ENCODE results near the gene EMC10.

EMC10 gene

DNA sequence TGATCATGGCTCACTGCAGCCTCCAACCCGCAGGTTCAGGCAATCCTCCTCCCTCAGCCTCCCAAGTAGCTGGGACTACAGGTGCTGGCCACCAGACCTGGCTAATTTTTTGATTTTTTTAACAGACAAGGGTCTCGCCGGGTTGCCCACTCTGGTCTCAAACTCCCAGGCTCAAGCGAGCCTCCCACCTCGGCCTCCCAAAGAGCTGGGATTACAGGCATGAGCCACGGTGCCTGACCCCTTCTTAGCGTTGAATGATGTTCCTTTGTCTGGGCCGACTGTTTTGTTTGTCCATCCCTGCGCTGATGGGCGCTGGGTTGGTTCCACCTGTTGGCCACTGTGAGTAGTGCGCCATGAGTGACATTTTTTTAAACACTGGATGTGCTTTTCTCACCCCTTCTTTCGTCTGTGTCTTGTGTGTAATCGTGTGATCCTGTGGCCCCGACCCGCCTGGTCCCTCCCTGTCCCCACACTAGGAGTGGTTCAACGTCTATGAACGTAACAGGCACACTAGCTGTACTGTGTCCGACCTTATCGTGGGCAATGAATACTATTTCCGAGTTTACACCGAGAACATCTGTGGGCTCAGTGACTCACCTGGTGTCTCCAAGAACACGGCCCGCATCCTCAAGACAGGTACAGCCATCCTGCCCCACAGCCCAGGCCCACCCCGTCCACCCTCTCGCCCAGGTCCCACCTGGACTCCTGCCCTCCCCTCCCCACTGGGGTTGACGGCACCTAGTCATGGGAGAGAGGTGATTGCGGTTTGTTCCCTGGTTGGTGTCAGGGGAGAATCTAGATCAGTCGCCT lies 15.0 kb upstream of the EMC10 start:
- no peak overlapping the region for H3K4me3 ChIP-seq (ENCODE audit: low read depth, low read length)
- peak; percentile 89 for DNase-seq (ENCODE audit: low read depth)
- TF ChIP-seq, protein P1, sequence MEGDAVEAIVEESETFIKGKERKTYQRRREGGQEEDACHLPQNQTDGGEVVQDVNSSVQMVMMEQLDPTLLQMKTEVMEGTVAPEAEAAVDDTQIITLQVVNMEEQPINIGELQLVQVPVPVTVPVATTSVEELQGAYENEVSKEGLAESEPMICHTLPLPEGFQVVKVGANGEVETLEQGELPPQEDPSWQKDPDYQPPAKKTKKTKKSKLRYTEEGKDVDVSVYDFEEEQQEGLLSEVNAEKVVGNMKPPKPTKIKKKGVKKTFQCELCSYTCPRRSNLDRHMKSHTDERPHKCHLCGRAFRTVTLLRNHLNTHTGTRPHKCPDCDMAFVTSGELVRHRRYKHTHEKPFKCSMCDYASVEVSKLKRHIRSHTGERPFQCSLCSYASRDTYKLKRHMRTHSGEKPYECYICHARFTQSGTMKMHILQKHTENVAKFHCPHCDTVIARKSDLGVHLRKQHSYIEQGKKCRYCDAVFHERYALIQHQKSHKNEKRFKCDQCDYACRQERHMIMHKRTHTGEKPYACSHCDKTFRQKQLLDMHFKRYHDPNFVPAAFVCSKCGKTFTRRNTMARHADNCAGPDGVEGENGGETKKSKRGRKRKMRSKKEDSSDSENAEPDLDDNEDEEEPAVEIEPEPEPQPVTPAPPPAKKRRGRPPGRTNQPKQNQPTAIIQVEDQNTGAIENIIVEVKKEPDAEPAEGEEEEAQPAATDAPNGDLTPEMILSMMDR (IDR thresholded peaks at IDR 0.05; ENCODE audit: insufficient read depth, low read depth, low read length, missing control alignments), result peak; percentile 89

DNA sequence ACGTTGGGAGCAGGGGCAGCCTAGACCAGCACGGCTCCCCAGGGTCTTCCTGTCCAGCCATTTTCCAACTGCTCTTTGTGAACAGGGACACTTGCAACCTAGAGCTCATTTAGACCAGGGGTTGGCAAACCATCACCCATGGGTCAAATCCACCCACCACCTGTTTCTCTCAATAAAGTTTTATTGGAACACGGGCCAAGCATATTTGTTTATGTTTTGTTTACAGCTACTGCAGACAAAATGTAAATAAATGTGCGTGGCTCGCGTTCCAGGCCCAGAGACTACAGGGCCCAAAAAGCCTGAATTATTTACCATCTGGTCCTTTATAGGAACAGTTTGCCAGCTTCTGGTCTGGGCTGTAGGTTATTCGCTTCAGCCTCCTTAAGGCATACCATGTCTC lies 13.3 kb upstream of the EMC10 start:
- H3K4me3 ChIP-seq (ENCODE audit: low read depth, low read length), result no peak overlapping the region
- DNase-seq (ENCODE audit: low read depth), result no peak
- TF ChIP-seq, protein P1 (IDR thresholded peaks at IDR 0.05; ENCODE audit: insufficient read depth, low read depth, low read length, missing control alignments), result no peak

DNA sequence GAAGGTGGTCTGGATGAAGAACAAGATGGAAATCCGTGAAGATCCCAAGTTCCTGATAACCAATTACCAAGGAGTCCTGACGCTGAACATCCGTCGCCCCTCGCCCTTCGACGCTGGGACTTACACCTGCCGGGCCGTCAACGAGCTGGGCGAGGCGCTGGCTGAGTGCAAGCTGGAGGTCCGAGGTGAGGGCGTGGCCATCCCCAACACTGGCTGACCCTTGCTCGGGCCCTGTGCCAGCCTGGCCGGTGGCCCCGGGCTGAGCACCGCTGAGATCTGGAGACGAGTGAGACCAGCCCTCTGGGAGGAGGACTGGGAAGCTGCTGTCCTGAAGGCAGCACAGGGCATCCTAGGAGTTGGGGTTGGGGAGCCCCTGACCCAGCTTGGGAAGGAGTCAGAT lies 12.0 kb upstream of the EMC10 start:
- TF ChIP-seq, protein P1 (IDR thresholded peaks at IDR 0.05; ENCODE audit: insufficient read depth, low read depth, low read length, missing control alignments), result no peak
- H3K4me3 ChIP-seq (ENCODE audit: low read depth, low read length), result no peak overlapping the region
- DNase-seq (ENCODE audit: low read depth), result no peak

DNA sequence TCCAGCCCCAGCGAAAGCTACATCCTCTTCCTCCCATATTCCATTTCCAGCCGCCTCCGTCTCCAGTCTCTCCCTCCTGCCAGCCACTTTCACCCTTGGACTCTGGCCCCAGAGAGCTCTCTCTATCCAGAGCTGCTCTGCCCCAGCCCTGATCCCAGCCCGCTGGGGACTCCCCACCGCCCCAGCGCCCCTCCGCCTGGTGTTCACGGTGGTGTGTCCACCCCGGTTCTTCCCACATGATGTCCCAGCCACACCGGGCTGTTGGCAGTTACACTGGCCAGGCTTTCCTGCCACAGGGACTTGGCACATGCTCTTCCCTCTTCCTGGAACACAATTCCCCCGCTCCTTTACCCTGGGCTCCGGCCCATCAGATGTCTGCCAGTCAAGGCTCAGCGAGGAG lies 11.3 kb upstream of the EMC10 start:
- DNase-seq (ENCODE audit: low read depth), result no peak
- H3K4me3 ChIP-seq (ENCODE audit: low read depth, low read length), result no peak overlapping the region

DNA sequence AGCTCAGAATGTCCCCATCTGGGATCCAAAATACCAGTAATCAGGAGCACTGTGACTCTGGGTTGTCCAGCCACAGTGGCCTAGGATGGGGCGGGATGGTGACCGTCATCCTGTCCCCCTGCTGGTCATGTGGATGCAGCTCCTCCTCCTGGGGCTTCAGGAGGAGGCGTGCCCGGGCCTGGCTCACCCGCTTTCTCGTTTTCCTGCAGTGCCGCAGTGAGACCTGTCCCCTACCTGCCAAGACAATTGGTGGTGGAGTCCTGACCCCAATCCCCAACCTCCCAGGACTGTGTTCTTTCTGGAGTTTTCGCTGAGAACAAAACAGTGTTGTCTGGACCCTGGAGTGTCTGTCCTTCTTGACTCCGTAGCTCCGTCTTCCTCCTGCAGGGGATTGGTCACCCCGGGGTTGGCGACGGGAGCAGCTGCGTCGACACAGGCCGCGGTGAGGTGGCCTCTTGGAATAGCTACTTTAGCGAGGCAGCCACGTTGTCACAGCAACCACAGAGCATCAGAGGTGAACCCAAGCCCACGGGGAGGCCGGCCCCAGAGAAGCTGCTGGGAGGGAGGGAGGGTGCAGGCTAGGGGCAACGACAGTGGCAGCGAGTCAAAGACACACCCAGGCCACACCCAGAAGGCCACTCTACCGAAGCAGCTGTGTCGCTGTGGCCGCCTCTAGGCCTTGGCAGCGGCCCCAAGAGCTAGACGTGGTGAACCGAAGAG lies 10.2 kb upstream of the EMC10 start:
- TF ChIP-seq, protein P1 (IDR thresholded peaks at IDR 0.05; ENCODE audit: insufficient read depth, low read depth, low read length, missing control alignments), result peak; percentile 16
- no peak for DNase-seq (ENCODE audit: low read depth)
- H3K4me3 ChIP-seq (ENCODE audit: low read depth, low read length), result no peak overlapping the region

More for the DNA sequence above, 11.3 kb upstream of the EMC10 start:
- TF ChIP-seq, protein P1 (IDR thresholded peaks at IDR 0.05; ENCODE audit: insufficient read depth, low read depth, low read length, missing control alignments), result no peak

DNA sequence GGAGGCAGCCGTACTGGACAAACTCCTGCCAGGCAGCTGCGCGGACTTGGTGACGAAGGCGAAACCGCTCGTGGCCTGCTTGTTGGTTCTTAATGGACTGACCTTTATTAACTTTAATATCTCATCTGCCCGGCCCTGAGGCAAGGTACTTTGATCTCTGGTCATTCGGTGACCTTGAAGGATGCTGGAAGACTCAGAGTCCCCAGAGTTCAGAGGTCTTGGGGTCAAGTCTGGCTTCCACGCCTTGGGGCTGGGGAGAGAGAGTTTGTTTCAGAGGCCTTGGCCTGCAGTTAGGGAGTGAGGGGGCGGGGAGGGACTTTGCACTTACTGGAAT lies 9.6 kb upstream of the EMC10 start:
- TF ChIP-seq, protein P1 (IDR thresholded peaks at IDR 0.05; ENCODE audit: insufficient read depth, low read depth, low read length, missing control alignments), result no peak
- DNase-seq (ENCODE audit: low read depth), result no peak
- no peak overlapping the region for H3K4me3 ChIP-seq (ENCODE audit: low read depth, low read length)

Measured in GM12865 (cell line).